Spleen (tissue), 7 donors: ENCODE measurements around the gene USP8.

Experiments
- CTCF ChIP-seq, 11 experiments: fragments of 200-600 bp in 7 of 11; fragments of 450-650 bp in 4 of 11; sonication (generic) in 4 of 11; IDR thresholded peaks in 8 of 11; conservative IDR thresholded peaks in 3 of 11; 1 replicate in 7 of 11; 2 replicates in 4 of 11; pipeline versions ENCODE4 v1.4.0 to v1.8.0; 2016 to 2021; ENCODE audit warnings: antibody characterized with exemption in 11 of 11, inconsistent platforms in 4 of 11, mild to moderate bottlenecking in 1 of 11
- POLR2A ChIP-seq, 3 donors: fragments of 450-650 bp; IDR thresholded peaks; one replicate each; pipeline ENCODE4 v1.5.1; 2017; ENCODE audit warnings: antibody characterized with exemption in 3 of 3, mild to moderate bottlenecking in 1 of 3
- donor health status: DM: no; HTN: no; CAD: no; lungs with moderate emphysema.
- donor health status: DM: no; HTN: no; CAD: no.
- donor health status: DM: no; HTN: no; CAD: no.

GRCh38 chr15:50435772-50436171, 11.6 kb downstream of the USP8 start:
- TF ChIP-seq CTCF (IDR thresholded peaks at IDR 0.05 in 8 of 11, conservative IDR thresholded peaks at IDR 0.05 in 3 of 11) = no peak
- TF ChIP-seq POLR2A (IDR thresholded peaks at IDR 0.05) = no peak
